Upper lobe of right lung (tissue), 1 donor: ENCODE results near the gene GJB2. TPM values are rescaled to one million over a fixed set of nuclear protein-coding genes. Genes with fewer than 3 reads are reported as not detected.

ENCODE experiments used
- ATAC-seq: fragments of 200-7000 bp; cut with Tn5 transposase; one replicate; pipeline ENCODE4 v1.9.1; 2020; ENCODE audit warnings: mild to moderate bottlenecking, moderate library complexity
- DNase-seq: peaks from one replicate; pipeline ENCODE4 v3.0.0-alpha.2; 2020
- H3K27ac ChIP-seq: fragments of 200-600 bp; one replicate; pipeline ENCODE4 v1.8.0; 2022
- H3K27me3 ChIP-seq: fragments of 200-600 bp; one replicate; pipeline ENCODE4 v1.8.0; 2022; ENCODE audit warnings: mild to moderate bottlenecking
- H3K36me3 ChIP-seq: fragments of 200-600 bp; one replicate; pipeline ENCODE4 v1.8.0; 2022
- H3K4me1 ChIP-seq: fragments of 200-600 bp; one replicate; pipeline ENCODE4 v1.8.0; 2022
- H3K4me3 ChIP-seq: fragments of 200-600 bp; one replicate; pipeline ENCODE4 v1.8.0; 2022; ENCODE audit warnings: mild to moderate bottlenecking
- H3K9me3 ChIP-seq: fragments of 200-600 bp; one replicate; pipeline ENCODE4 v1.8.0; 2022
- intact Hi-C: fragments of 100-400 bp; cut with DNase I; formaldehyde crosslinking; loops from one replicate; pipeline ENCODE4 v1.11.0; 2022
- total RNA-seq: library from RNA; stranded (reverse); fragmentation: NEBNext Ultra II Directional; extraction: Animal tissue kit (Norgen Biotek cat#: 25700); gene quantifications from one replicate; pipeline ENCODE4 v1.2.1, GENCODE V29; 2021
- TF ChIP-seq, protein P1 (sequence below): fragments of 200-600 bp; IDR thresholded peaks from one replicate; pipeline ENCODE4 v1.8.0; 2022; ENCODE audit warnings: antibody characterized with exemption
- donor health status: DM: no; HTN: yes; CAD: no; lungs with severe emphysema.

Gene GJB2
- total RNA-seq, 1 donor from 2014 or later: 0.93 TPM

DNA sequence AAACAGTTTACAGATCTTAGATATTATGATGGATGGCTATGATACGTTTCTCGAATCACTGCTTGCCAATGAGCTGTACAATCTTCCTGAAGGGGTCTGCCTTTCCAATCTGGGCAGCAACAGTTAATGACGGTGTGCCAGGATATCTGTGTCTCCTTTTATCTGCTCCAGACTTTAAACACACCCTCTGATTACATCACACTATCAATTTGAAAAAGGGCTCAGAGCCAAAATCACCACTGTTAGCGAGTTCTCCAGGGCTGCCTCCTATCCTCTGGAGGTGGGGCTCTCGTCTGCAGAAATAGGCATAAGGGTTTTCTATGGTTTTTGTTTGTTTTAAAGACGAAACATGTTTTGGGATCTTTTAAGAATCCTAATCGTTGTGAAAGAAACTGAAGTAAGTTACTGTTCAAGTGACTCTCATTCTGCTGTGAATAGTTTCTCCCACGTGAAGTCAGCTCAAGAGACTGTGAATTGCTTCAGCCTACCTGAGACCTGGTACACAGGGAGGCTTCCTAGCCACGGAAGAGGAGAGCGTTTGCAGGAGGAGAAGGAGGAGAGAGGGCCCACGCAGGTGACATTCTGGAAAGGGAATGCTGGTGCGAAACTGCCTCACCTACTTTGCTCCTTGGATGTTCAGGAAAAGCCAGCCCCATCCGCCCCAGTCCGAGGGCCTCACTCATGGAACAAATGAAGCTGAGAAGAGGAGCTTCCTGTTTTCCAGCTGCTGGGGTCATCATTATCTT lies 16.7 kb downstream of the GJB2 start:
- DNase-seq (no peak), ATAC-seq (no peak)
- H3K36me3 ChIP-seq: no peaks in the 10 kb centered on the region
- H3K27ac ChIP-seq: no peak overlapping the region
- H3K9me3 ChIP-seq: no peaks in the 10 kb centered on the region
- H3K4me3 ChIP-seq: no peak overlapping the region
- peaks cover 31% of the 10 kb centered on the region for H3K27me3 ChIP-seq
- intact Hi-C loops: no loop called here
- TF ChIP-seq, protein P1, sequence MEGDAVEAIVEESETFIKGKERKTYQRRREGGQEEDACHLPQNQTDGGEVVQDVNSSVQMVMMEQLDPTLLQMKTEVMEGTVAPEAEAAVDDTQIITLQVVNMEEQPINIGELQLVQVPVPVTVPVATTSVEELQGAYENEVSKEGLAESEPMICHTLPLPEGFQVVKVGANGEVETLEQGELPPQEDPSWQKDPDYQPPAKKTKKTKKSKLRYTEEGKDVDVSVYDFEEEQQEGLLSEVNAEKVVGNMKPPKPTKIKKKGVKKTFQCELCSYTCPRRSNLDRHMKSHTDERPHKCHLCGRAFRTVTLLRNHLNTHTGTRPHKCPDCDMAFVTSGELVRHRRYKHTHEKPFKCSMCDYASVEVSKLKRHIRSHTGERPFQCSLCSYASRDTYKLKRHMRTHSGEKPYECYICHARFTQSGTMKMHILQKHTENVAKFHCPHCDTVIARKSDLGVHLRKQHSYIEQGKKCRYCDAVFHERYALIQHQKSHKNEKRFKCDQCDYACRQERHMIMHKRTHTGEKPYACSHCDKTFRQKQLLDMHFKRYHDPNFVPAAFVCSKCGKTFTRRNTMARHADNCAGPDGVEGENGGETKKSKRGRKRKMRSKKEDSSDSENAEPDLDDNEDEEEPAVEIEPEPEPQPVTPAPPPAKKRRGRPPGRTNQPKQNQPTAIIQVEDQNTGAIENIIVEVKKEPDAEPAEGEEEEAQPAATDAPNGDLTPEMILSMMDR: no peak
- H3K4me1 ChIP-seq: peaks cover 12% of the 10 kb centered on the region

DNA sequence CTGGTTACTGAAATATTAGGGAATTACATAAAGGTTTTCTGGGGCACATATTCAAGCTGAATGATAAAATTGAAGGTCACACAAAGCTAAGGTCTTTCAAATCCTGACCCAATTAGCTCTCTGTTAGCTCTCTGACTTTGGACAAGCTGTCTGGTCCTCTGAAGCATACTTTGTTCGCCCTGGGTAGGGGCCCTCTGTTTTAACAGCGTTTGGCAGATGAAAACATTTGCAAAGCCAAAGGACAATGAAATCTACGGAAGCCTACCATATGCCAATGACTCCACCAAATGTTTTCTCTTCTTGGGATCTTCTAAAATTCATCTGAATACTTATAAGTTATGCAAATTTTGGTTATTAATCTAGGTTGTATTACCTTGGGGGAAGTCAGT lies 17.3 kb downstream of the GJB2 start:
- TF ChIP-seq, protein P1: no peak
- Histone ChIP-seq H3K27me3 (peaks cover 27% of the 10 kb centered on the region), H3K4me3 (no peak overlapping the region), H3K27ac (peak overlapping the region; percentile 60), H3K4me1 (peaks cover 12% of the 10 kb centered on the region), H3K9me3 (no peaks in the 10 kb centered on the region), H3K36me3 (no peaks in the 10 kb centered on the region)
- intact Hi-C loops: no loop called here
- ATAC-seq: no peak
- DNase-seq: no peak

DNA sequence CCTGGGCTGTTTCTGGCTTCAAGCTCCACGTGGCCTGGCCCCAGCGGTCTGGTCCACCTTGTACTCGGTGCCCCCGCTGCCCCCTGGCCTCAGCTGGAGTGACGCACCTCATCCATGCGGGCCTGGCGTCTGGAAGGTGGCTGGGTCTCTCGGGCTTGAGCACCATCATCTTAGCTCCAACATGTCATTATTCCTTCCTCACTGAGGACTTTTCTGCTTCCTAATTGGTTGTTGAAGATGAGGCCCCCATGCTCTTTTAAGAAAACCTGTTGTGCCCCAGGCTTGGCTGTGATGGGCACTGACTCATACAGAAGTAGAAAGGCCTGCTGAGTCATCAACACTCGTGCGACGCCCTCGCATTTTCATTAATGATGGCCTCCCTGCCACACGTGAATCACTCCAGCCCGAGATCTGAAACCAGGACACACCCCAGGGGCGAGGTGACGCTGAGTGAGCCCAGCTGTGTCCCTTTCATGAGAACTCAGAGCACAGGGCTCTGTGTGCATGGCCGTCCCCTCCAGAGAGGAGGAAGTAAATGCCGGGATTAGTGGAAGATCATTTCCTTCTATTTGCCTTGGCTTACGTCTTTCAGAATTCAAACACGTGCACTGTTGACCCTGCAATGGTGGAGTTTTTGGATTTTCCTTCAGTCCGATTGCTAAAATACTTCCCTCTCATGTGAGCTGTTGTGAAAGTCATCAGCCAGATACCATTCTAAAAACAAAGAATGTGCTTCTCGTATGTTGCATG lies 17.9 kb downstream of the GJB2 start:
- Histone ChIP-seq H3K36me3 (no peaks in the 10 kb centered on the region), H3K27me3 (peaks cover 23% of the 10 kb centered on the region), H3K4me3 (no peak overlapping the region), H3K4me1 (peaks cover 12% of the 10 kb centered on the region), H3K9me3 (no peaks in the 10 kb centered on the region), H3K27ac (peak overlapping the region; percentile 60)
- TF ChIP-seq, protein P1: no peak
- intact Hi-C loops: no loop called here
- ATAC-seq (peak; percentile 93), DNase-seq (peak; percentile 90)

DNA sequence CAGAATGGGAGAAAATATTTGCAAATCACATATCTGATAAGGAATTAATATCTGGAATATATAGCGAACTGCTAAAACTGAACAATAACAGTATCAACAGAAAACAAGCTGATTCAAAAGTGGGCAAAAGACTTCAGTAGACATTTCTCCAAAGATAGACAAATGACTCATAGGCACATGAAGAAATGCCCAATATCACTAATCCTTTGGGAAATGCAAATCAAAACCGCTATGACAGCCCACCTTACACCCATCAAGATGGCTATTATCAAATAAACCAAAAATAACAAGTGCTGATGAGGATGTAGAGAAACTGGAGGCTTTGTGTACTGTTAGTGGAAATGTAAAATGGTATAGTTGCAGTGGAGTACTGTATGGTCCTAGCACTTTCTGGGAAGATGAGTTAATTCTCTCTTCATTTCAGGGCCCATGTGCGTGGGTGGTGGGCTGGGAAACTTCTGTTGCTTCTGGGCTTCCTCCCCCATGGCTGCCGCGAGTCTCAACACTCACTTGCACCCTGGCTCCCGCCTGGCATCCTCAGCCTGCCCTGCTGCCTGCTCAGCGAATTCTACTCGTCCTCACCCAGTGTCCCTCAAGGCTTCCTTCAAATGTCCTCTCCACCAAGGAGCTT lies 19.5 kb downstream of the GJB2 start:
- DNase-seq (no peak), ATAC-seq (no peak)
- Histone ChIP-seq H3K27me3 (peaks cover 9% of the 10 kb centered on the region), H3K4me1 (peaks cover 12% of the 10 kb centered on the region), H3K9me3 (no peaks in the 10 kb centered on the region), H3K4me3 (no peak overlapping the region), H3K27ac (no peak overlapping the region), H3K36me3 (no peaks in the 10 kb centered on the region)
- intact Hi-C loops: no loop called here
- TF ChIP-seq, protein P1: no peak

DNA sequence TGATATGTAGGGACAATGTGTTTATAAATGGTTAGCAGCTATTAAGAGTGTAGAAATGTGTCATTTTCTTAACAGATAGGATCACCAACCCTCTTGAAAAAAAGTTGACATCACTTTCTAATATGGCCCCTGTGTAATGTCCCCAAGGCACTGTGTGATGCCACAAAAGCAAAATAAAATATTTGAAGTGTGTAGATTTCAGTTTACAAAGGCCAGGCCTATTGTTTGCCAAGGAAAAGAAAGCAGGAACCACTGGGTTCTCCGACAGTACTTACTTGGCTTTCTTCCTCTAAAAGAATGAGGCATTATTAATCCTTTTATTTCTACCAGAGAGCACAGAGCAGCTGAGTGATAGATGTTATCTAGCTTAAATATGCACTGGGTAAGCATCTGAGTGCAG lies 21.4 kb downstream of the GJB2 start:
- DNase-seq: no peak

More for the DNA sequence above, 21.4 kb downstream of the GJB2 start:
- intact Hi-C loops: no loop called here
- H3K27ac ChIP-seq: no peak overlapping the region
- TF ChIP-seq, protein P1: no peak
- no peak overlapping the region for H3K4me3 ChIP-seq
- H3K27me3 ChIP-seq: peaks cover 16% of the 10 kb centered on the region
- H3K9me3 ChIP-seq: no peaks in the 10 kb centered on the region
- no peak for ATAC-seq
- peaks cover 12% of the 10 kb centered on the region for H3K4me1 ChIP-seq
- no peaks in the 10 kb centered on the region for H3K36me3 ChIP-seq
